ENCODE data around the gene NEUROD4.

The NEUROD4 gene

GRCh38 chr12:55061024-55061423 is 41.2 kb downstream of the NEUROD4 start:
- no peak for DNase-seq

GRCh38 chr12:55063291-55063690 is 43.5 kb downstream of the NEUROD4 start:
- DNase-seq = no peak

GRCh38 chr12:55065535-55065934 is 45.8 kb downstream of the NEUROD4 start:
- no peak for DNase-seq

GRCh38 chr12:55067701-55068100 is 47.9 kb downstream of the NEUROD4 start:
- no peak for DNase-seq

GRCh38 chr12:55068416-55069010 is 48.7 kb downstream of the NEUROD4 start:
- peak; percentile 55 for DNase-seq

GRCh38 chr12:55072083-55072482 is 52.3 kb downstream of the NEUROD4 start:
- peak; percentile 83 for DNase-seq

GRCh38 chr12:55073043-55074022 is 53.6 kb downstream of the NEUROD4 start:
- DNase-seq = peak; percentile 82

GRCh38 chr12:55074806-55075205 is 55.0 kb downstream of the NEUROD4 start:
- DNase-seq = no peak

Data from CD4-positive, alpha-beta T cell treated with Interleukin-17A for 1 hour (primary cell).